CD14-positive monocyte (primary cell): ENCODE results near the gene SKIC8. TPM values are rescaled to one million over a fixed set of nuclear protein-coding genes. Genes with fewer than 3 reads are reported as not detected.
A peak's percentile ranks its signal among the peaks of the same experiment; 100 is the strongest.

Source experiments
- DNase-seq, 3 donors: peaks; one replicate each; pipeline ENCODE4 v3.0.0-alpha.2; 2011 to 2022
- H2AFZ ChIP-seq: 2 replicates; pipeline ENCODE4 v1.6.0; 2012; ENCODE audit warnings: mild to moderate bottlenecking, low read depth, low read length, inconsistent platforms; ENCODE audit not compliant: insufficient read depth, poor library complexity, severe bottlenecking
- H3K27ac ChIP-seq, 2 donors: 1 replicate in 1 of 2; 2 replicates in 1 of 2; pipeline ENCODE4 v1.5.1; 2012 to 2013; ENCODE audit warnings: low read length in 2 of 2, control low read depth in 1 of 2, inconsistent platforms in 1 of 2, low read depth in 1 of 2, mild to moderate bottlenecking in 1 of 2
- H3K27me3 ChIP-seq, 2 donors: one replicate each; pipeline versions ENCODE4 v1.6.0 to v1.6.1; 2011 to 2013; ENCODE audit warnings: low read length in 2 of 2; ENCODE audit not compliant: control insufficient read depth in 2 of 2, insufficient read depth in 2 of 2
- H3K36me3 ChIP-seq, 2 donors: replicated peaks in 1 of 2; 1 replicate in 1 of 2; 2 replicates in 1 of 2; pipeline versions ENCODE4 v1.5.1 to v1.6.1; 2012 to 2013; ENCODE audit warnings: low read length in 2 of 2, control low read depth in 1 of 2, inconsistent platforms in 1 of 2, mild to moderate bottlenecking in 1 of 2; ENCODE audit not compliant: insufficient read depth in 2 of 2, control insufficient read depth in 1 of 2
- H3K4me1 ChIP-seq, 2 donors: 1 replicate in 1 of 2; 2 replicates in 1 of 2; pipeline versions ENCODE4 v1.5.1 to v1.6.1; 2012 to 2013; ENCODE audit warnings: low read length in 2 of 2, control low read depth in 1 of 2, inconsistent platforms in 1 of 2, mild to moderate bottlenecking in 1 of 2, moderate library complexity in 1 of 2; ENCODE audit not compliant: insufficient read depth in 2 of 2, control insufficient read depth in 1 of 2
- H3K4me2 ChIP-seq: replicated peaks from 2 replicates; pipeline ENCODE3; 2012; ENCODE audit warnings: low read length, moderate library complexity, mild to moderate bottlenecking; ENCODE audit not compliant: poor library complexity, severe bottlenecking; ENCODE audit errors: extremely low read depth
- H3K4me3 ChIP-seq, 3 experiments: fragments of 200-600 bp in 1 of 3; sonication (generic) in 1 of 3; replicated peaks in 1 of 3; 1 replicate in 2 of 3; 2 replicates in 1 of 3; pipeline ENCODE4 v1.5.1; 2011 to 2013; ENCODE audit warnings: low read length in 3 of 3, mild to moderate bottlenecking in 3 of 3, control low read depth in 2 of 3, low read depth in 2 of 3, inconsistent platforms in 1 of 3, moderate library complexity in 1 of 3
- H3K79me2 ChIP-seq: 2 replicates; pipeline ENCODE4 v1.6.0; 2012; ENCODE audit warnings: mild to moderate bottlenecking, control low read depth, inconsistent platforms, low read length, moderate library complexity; ENCODE audit not compliant: insufficient read depth
- H3K9ac ChIP-seq: 2 replicates; pipeline ENCODE4 v1.6.0; 2017; ENCODE audit warnings: low read length, mild to moderate bottlenecking; ENCODE audit not compliant: insufficient read depth, poor library complexity, severe bottlenecking
- H3K9me3 ChIP-seq, 2 donors: replicated peaks in 1 of 2; 1 replicate in 1 of 2; 2 replicates in 1 of 2; pipeline versions ENCODE4 v1.5.1 to v1.6.1; 2012 to 2013; ENCODE audit warnings: low read length in 2 of 2, control low read depth in 1 of 2; ENCODE audit not compliant: control insufficient read depth in 1 of 2, insufficient read depth in 1 of 2
- H4K20me1 ChIP-seq: 2 replicates; pipeline ENCODE4 v1.6.0; 2012; ENCODE audit warnings: mild to moderate bottlenecking, low read length, control low read depth, moderate library complexity; ENCODE audit not compliant: insufficient read depth
- H3K27ac Mint-ChIP-seq, 7 donors: one replicate each; pipeline ENCODE4 v1.8.0; 2020; ENCODE audit warnings: mild to moderate bottlenecking in 7 of 7, mixed read lengths in 7 of 7, moderate library complexity in 6 of 7, inconsistent platforms in 2 of 7
- H3K27me3 Mint-ChIP-seq, 3 donors: one replicate each; pipeline ENCODE4 v1.8.0; 2021 to 2022; ENCODE audit warnings: low read depth in 3 of 3, mild to moderate bottlenecking in 3 of 3, mixed read lengths in 3 of 3, moderate library complexity in 3 of 3, inconsistent platforms in 1 of 3
- H3K36me3 Mint-ChIP-seq, 2 donors: one replicate each; pipeline ENCODE4 v1.8.0; 2020; ENCODE audit warnings: mixed read lengths in 2 of 2, inconsistent platforms in 1 of 2, mild to moderate bottlenecking in 1 of 2
- H3K4me1 Mint-ChIP-seq: one replicate; pipeline ENCODE4 v1.8.0; 2020; ENCODE audit warnings: mild to moderate bottlenecking, mixed read lengths
- H3K4me3 Mint-ChIP-seq, 2 donors: one replicate each; pipeline ENCODE4 v1.8.0; 2020; ENCODE audit warnings: mild to moderate bottlenecking in 2 of 2, mixed read lengths in 2 of 2, moderate library complexity in 1 of 2
- H3K9me3 Mint-ChIP-seq, 7 donors: one replicate each; pipeline ENCODE4 v1.8.0; 2020 to 2022; ENCODE audit warnings: mixed read lengths in 7 of 7, mild to moderate bottlenecking in 6 of 7, moderate library complexity in 6 of 7, inconsistent platforms in 2 of 7
- CTCF ChIP-seq: fragments of 200-600 bp; IDR thresholded peaks from one replicate; pipeline ENCODE4 v1.8.0; 2022; ENCODE audit warnings: antibody characterized with exemption, mild to moderate bottlenecking
- WGBS: methylation state at CpG from one replicate; pipeline ENCODE4 v1.1.5; 2013; ENCODE audit warnings: missing lambda C conversion rate; ENCODE audit not compliant: insufficient coverage; 5-methylcytosine and 5-hydroxymethylcytosine counted together
- intact Hi-C, 2 donors: fragments of 100-400 bp; cut with micrococcal nuclease; formaldehyde crosslinking; loops; one replicate each; pipeline versions ENCODE4 v1.15.0 to v1.15.1; 2023
- polyA plus RNA-seq, 3 donors: library from polyadenylated mRNA; depleted of rRNA in 1 of 3; unstranded in 2 of 3; stranded (reverse) in 1 of 3; fragments of 300-500 nt in 2 of 3; fragments of >200 nt in 1 of 3; fragmentation: Illumina TruSeq in 2 of 3; gene quantifications; 1 replicate in 2 of 3; 2 replicates in 1 of 3; pipeline ENCODE4 v1.2.3, GENCODE V29; 2012 to 2021

The SKIC8 gene
- polyA plus RNA-seq, 3 donors = 59.8 to 123 (median 88.0) TPM

GRCh38 chr15:78329625-78330024 is 30.2 kb upstream of the SKIC8 start:
- Histone ChIP-seq H3K9me3 (no peaks in the 10 kb centered on the region), H4K20me1 (no peaks in the 10 kb centered on the region), H3K27me3 (no peaks in the 10 kb centered on the region), H3K4me3 (no peak overlapping the region), H3K36me3 (no peaks in the 10 kb centered on the region), H2AFZ (no peak overlapping the region), H3K79me2 (no peaks in the 10 kb centered on the region), H3K4me2 (no peak overlapping the region), H3K4me1 (peaks cover 3 to 5% of the 10 kb centered on the region in 2 donors), H3K27ac (no peak overlapping the region), H3K9ac (no peak overlapping the region)
- peaks cover 0 to 4% (median 2%) of the 10 kb centered on the region in 3 donors for H3K27me3 Mint-ChIP-seq
- no peak for TF ChIP-seq CTCF
- H3K9me3 Mint-ChIP-seq = no peaks in the 10 kb centered on the region
- H3K4me1 Mint-ChIP-seq = peaks cover 7% of the 10 kb centered on the region
- 36% methylated on average over 4 of the region's 4 CpGs for WGBS
- H3K27ac Mint-ChIP-seq = no peak overlapping the region
- no peak for DNase-seq
- intact Hi-C loops = no loop called here
- H3K36me3 Mint-ChIP-seq = no peaks in the 10 kb centered on the region
- H3K4me3 Mint-ChIP-seq = no peak overlapping the region

- Mint-ChIP-seq H3K4me1 (peaks cover 14% of the 10 kb centered on the region), H3K36me3 (no peaks in the 10 kb centered on the region), H3K27me3 (peaks cover 0 to 3% (median 2%) of the 10 kb centered on the region in 3 donors), H3K27ac (peak overlapping the region in 1 of 7 donors; percentile 61), H3K4me3 (no peak overlapping the region), H3K9me3 (no peaks in the 10 kb centered on the region)
- H4K20me1 ChIP-seq = no peaks in the 10 kb centered on the region
- H3K4me3 ChIP-seq = no peak overlapping the region
- no peaks in the 10 kb centered on the region for H3K9me3 ChIP-seq
- DNase-seq = peak in 1 of 3 donors; percentile 50
- no peak overlapping the region for H2AFZ ChIP-seq
- intact Hi-C loops = no loop called here
- no peak for TF ChIP-seq CTCF
- H3K27me3 ChIP-seq = no peaks in the 10 kb centered on the region
- H3K27ac ChIP-seq = no peak overlapping the region
- H3K36me3 ChIP-seq = no peaks in the 10 kb centered on the region
- no peak overlapping the region for H3K9ac ChIP-seq
- 0% methylated on average over 1 of the region's 1 CpG for WGBS
- H3K4me1 ChIP-seq = peaks cover 10 to 11% of the 10 kb centered on the region in 2 donors
- H3K79me2 ChIP-seq = no peaks in the 10 kb centered on the region
- H3K4me2 ChIP-seq = no peak overlapping the region
These were observed 28.1 kb upstream of the SKIC8 start for GRCh38 chr15:78327466-78327865.
